ENCODE results near the gene RCBTB1.

DNA sequence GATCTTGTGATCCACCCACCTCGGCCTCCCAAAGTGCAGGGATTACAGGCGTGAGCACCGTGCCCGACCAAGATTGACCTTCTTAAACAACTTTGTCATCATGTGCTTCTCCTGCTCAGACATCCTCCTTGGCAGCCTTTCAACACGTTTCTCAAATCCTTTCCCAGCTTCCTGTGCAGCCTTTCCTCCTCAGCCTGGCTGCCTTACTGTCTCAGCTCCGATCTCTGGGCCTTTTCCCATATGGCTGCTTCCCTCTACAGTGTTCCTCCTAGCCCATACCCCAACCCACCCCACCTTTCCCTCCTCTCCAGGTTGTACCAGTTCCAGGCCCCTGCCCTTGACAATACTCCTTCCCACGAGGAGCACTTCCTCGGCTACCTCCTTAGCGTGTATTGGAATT, 82.4 kb downstream of the RCBTB1 start:
- TF ChIP-seq, protein P1, sequence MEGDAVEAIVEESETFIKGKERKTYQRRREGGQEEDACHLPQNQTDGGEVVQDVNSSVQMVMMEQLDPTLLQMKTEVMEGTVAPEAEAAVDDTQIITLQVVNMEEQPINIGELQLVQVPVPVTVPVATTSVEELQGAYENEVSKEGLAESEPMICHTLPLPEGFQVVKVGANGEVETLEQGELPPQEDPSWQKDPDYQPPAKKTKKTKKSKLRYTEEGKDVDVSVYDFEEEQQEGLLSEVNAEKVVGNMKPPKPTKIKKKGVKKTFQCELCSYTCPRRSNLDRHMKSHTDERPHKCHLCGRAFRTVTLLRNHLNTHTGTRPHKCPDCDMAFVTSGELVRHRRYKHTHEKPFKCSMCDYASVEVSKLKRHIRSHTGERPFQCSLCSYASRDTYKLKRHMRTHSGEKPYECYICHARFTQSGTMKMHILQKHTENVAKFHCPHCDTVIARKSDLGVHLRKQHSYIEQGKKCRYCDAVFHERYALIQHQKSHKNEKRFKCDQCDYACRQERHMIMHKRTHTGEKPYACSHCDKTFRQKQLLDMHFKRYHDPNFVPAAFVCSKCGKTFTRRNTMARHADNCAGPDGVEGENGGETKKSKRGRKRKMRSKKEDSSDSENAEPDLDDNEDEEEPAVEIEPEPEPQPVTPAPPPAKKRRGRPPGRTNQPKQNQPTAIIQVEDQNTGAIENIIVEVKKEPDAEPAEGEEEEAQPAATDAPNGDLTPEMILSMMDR (IDR thresholded peaks at IDR 0.05; ENCODE audit: low read depth, low read length) = no peak
- TF ChIP-seq EZH2phosphoT487 (IDR thresholded peaks at IDR 0.05; ENCODE audit: low read depth) = no peak

Measured in OCI-LY3 (cell line).